CD4-positive, alpha-beta T cell (primary cell): ENCODE measurements around the gene SLC18A2. TPM values are rescaled to one million over a fixed set of nuclear protein-coding genes. Genes with fewer than 3 reads are reported as not detected.

Source experiments
- ATAC-seq: fragments of 200-7000 bp; cut with Tn5 transposase; one replicate; pipeline ENCODE4 v1.10.0; 2022; ENCODE audit warnings: mild to moderate bottlenecking; ENCODE audit not compliant: poor library complexity
- CTCF ChIA-PET: fragments of 350-600 bp; sonication (Branson Sonifier 250); formaldehyde crosslinking; loops from one replicate; lab custom pipeline; 2021; ENCODE audit warnings: antibody characterized with exemption, inconsistent platforms; lab: Charles Lee
- POLR2A ChIA-PET: fragments of 350-600 bp; sonication (Branson Sonifier 250); formaldehyde crosslinking; loops from one replicate; lab custom pipeline; 2021; ENCODE audit warnings: antibody characterized with exemption, inconsistent platforms; lab: Charles Lee
- DNase-seq, 14 experiments: peaks; one replicate each; pipeline ENCODE4 v3.0.0-alpha.2; 2013 to 2020; ENCODE audit warnings: mixed read lengths in 2 of 14
- H3K27ac ChIP-seq, 2 donors: one replicate each; pipeline versions ENCODE4 v1.5.1 to v1.7.0; 2013; ENCODE audit warnings: low read length in 2 of 2, low read depth in 1 of 2, mild to moderate bottlenecking in 1 of 2
- H3K27me3 ChIP-seq, 2 experiments: 1 replicate in 1 of 2; 2 replicates in 1 of 2; pipeline versions ENCODE4 v1.6.1 to v1.7.0; 2013; ENCODE audit warnings: low read length in 2 of 2, control low read depth in 1 of 2, mild to moderate bottlenecking in 1 of 2, moderate library complexity in 1 of 2; ENCODE audit not compliant: insufficient read depth in 2 of 2, control insufficient read depth in 1 of 2
- H3K36me3 ChIP-seq: one replicate; pipeline ENCODE4 v1.6.1; 2013; ENCODE audit warnings: low read length, control low read depth; ENCODE audit not compliant: insufficient read depth
- H3K4me1 ChIP-seq: one replicate; pipeline ENCODE4 v1.6.1; 2013; ENCODE audit warnings: low read length, control low read depth; ENCODE audit not compliant: insufficient read depth
- H3K4me3 ChIP-seq: one replicate; pipeline ENCODE4 v1.5.1; 2013; ENCODE audit warnings: mild to moderate bottlenecking, low read length, moderate library complexity
- H3K9me3 ChIP-seq, 2 experiments: 1 replicate in 1 of 2; 2 replicates in 1 of 2; pipeline versions ENCODE4 v1.6.1 to v1.7.0; 2013; ENCODE audit warnings: low read length in 2 of 2, mild to moderate bottlenecking in 2 of 2, control low read depth in 1 of 2, moderate library complexity in 1 of 2; ENCODE audit not compliant: control insufficient read depth in 1 of 2, insufficient read depth in 1 of 2
- H3K27ac Mint-ChIP-seq: one replicate; pipeline ENCODE4 v1.8.0; 2020; ENCODE audit warnings: mixed read lengths
- H3K27me3 Mint-ChIP-seq: one replicate; pipeline ENCODE4 v1.8.0; 2021; ENCODE audit warnings: mixed read lengths
- H3K36me3 Mint-ChIP-seq: one replicate; pipeline ENCODE4 v1.8.0; 2021; ENCODE audit warnings: low read depth, mixed read lengths
- H3K4me1 Mint-ChIP-seq: one replicate; pipeline ENCODE4 v1.8.0; 2021; ENCODE audit warnings: low read depth, mixed read lengths
- H3K4me3 Mint-ChIP-seq: one replicate; pipeline ENCODE4 v1.8.0; 2020; ENCODE audit warnings: mild to moderate bottlenecking, mixed read lengths
- H3K9me3 Mint-ChIP-seq: one replicate; pipeline ENCODE4 v1.8.0; 2020; ENCODE audit warnings: mixed read lengths
- CTCF ChIP-seq: fragments of 200-600 bp; IDR thresholded peaks from one replicate; pipeline ENCODE4 v1.8.0; 2022; ENCODE audit warnings: antibody characterized with exemption, mild to moderate bottlenecking
- intact Hi-C, 2 experiments: fragments of 100-400 bp; cut with DNase I in 1 of 2; cut with micrococcal nuclease in 1 of 2; formaldehyde crosslinking; loops; one replicate each; pipeline versions ENCODE4 v1.15.1 to v1.9.0; 2023 to 2025; cut with DNase I, micrococcal nuclease
- total RNA-seq, 174 experiments: library from RNA in 2 of 174; stranded (reverse) in 2 of 174; gene quantifications; one replicate each; pipeline ENCODE4 v1.2.3 and lab custom pipeline; 2021 to 2026

The SLC18A2 gene
- total RNA-seq, 2 experiments from 2014 or later, result 0.92 to 1.2 TPM

GRCh38 chr10:117316701-117317100 lies 75.8 kb downstream of the SLC18A2 start:
- CTCF ChIA-PET, result no interaction called here
- H3K4me1 Mint-ChIP-seq, result peaks cover 10% of the 10 kb centered on the region

DNA sequence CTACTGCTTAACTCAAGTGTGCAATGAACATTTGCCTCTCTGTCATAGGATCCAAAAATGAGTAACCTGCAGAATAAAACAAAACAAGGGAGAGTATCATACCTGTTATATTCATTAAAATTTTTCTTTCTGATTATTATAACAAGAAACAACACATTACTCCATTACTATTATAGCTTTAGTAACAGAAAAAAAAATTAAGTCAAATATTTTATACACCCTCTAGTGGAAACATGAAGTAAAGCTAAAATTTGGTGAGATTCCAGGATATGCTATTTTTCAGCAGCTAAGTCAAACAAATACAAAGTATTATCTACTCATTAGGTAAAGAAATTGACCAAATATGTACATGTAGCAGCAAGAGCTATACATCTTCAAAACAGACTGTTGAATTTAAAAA lies 78.0 kb downstream of the SLC18A2 start:
- H3K27me3 ChIP-seq, result no peaks in the 10 kb centered on the region
- Mint-ChIP-seq H3K4me3 (no peak overlapping the region), H3K9me3 (no peaks in the 10 kb centered on the region), H3K36me3 (peaks cover 42% of the 10 kb centered on the region), H3K27me3 (no peaks in the 10 kb centered on the region), H3K4me1 (peaks cover 5% of the 10 kb centered on the region), H3K27ac (no peak overlapping the region)
- ChIA-PET CTCF (interaction anchor here (0.6 to 2.6 kb wide), 3 partner anchors 10 to 915 kb away, joined by 3 to 17 read pairs (median 5); no protein-coding TSS in a partner anchor), POLR2A (interaction anchor here (0.7 to 2.5 kb wide), 3 partner anchors 69 to 108 kb away, joined by 3 to 12 read pairs (median 4); no protein-coding TSS in a partner anchor)
- peak; percentile 25 for TF ChIP-seq CTCF
- intact Hi-C loops, result no loop called here
- H3K9me3 ChIP-seq, result no peaks in the 10 kb centered on the region
- peaks cover 8% of the 10 kb centered on the region for H3K36me3 ChIP-seq
- no peak overlapping the region for H3K27ac ChIP-seq
- H3K4me3 ChIP-seq, result no peak overlapping the region
- ATAC-seq, result no peak
- H3K4me1 ChIP-seq, result no peaks in the 10 kb centered on the region
- no peak for DNase-seq

More at GRCh38 chr10:117316701-117317100, 75.8 kb downstream of the SLC18A2 start:
- POLR2A ChIA-PET, result no interaction called here
- intact Hi-C loops, result no loop called here
- H3K36me3 ChIP-seq, result peaks cover 8% of the 10 kb centered on the region
- no peaks in the 10 kb centered on the region for H3K9me3 ChIP-seq
- H3K4me3 ChIP-seq, result no peak overlapping the region
- ATAC-seq, result no peak
- H3K9me3 Mint-ChIP-seq, result no peaks in the 10 kb centered on the region
- no peak overlapping the region for H3K27ac Mint-ChIP-seq
- H3K27me3 ChIP-seq, result no peaks in the 10 kb centered on the region
- no peak overlapping the region for H3K27ac ChIP-seq
- H3K27me3 Mint-ChIP-seq, result no peaks in the 10 kb centered on the region
- H3K36me3 Mint-ChIP-seq, result peaks cover 64% of the 10 kb centered on the region
- TF ChIP-seq CTCF, result no peak
- DNase-seq, result no peak
- no peaks in the 10 kb centered on the region for H3K4me1 ChIP-seq
- H3K4me3 Mint-ChIP-seq, result no peak overlapping the region

GRCh38 chr10:117320050-117320665 lies 79.2 kb downstream of the SLC18A2 start:
- Histone ChIP-seq H3K27me3 (no peaks in the 10 kb centered on the region), H3K4me1 (no peaks in the 10 kb centered on the region), H3K27ac (no peak overlapping the region), H3K36me3 (peaks cover 8% of the 10 kb centered on the region), H3K4me3 (no peak overlapping the region), H3K9me3 (no peaks in the 10 kb centered on the region)
- DNase-seq (peak in 3 of 14 experiments; percentile 21 to 45 (median 33)), ATAC-seq (peak; percentile 41)
- TF ChIP-seq CTCF, result peak; percentile 71
- Mint-ChIP-seq H3K27me3 (no peaks in the 10 kb centered on the region), H3K27ac (no peak overlapping the region), H3K9me3 (no peaks in the 10 kb centered on the region), H3K36me3 (peaks cover 30% of the 10 kb centered on the region), H3K4me3 (no peak overlapping the region), H3K4me1 (peaks cover 5% of the 10 kb centered on the region)
- ChIA-PET POLR2A (interaction anchor here (0.7 to 2.5 kb wide), 2 partner anchors 93 to 103 kb away, joined by 3 to 12 read pairs; no protein-coding TSS in a partner anchor), CTCF (interaction anchor here (2.6 kb wide), 1 partner anchor 103 kb away, joined by 17 read pairs; no protein-coding TSS in a partner anchor)
- intact Hi-C loops, result loop anchor here (1.0 kb wide), 2 partner anchors 103 to 104 kb away; no protein-coding TSS in a partner anchor
